H1 (cell line): ENCODE results near the gene YBX3. TPM values are rescaled to one million over a fixed set of nuclear protein-coding genes. Genes with fewer than 3 reads are reported as not detected.

Source experiments
- CHD2 ChIP-seq: IDR thresholded peaks from 2 replicates; pipeline ENCODE4 v1.6.1; 2012; ENCODE audit warnings: low read length, improper control_type of control experiment
- GTF2F1 ChIP-seq: IDR thresholded peaks from 2 replicates; pipeline ENCODE4 v1.6.1; 2012; ENCODE audit warnings: low read depth, low read length, improper control_type of control experiment, borderline replicate concordance
- JUN ChIP-seq: IDR thresholded peaks from 2 replicates; pipeline ENCODE4 v1.6.1; 2011; ENCODE audit warnings: low read depth, mild to moderate bottlenecking, improper control_type of control experiment, low read length
- KDM1A ChIP-seq: fragments of 200-600, 300-600 bp; sonication (generic); IDR thresholded peaks from 2 replicates; pipeline ENCODE4 v1.7.1; 2016; ENCODE audit warnings: mild to moderate bottlenecking, low read length, borderline replicate concordance
- KDM5A ChIP-seq: fragments of 200-600 bp; IDR thresholded peaks from 2 replicates; pipeline ENCODE4 v1.7.1; 2012; ENCODE audit warnings: mild to moderate bottlenecking, low read length, inconsistent platforms, mixed read lengths
- NANOG ChIP-seq: IDR thresholded peaks from 2 replicates; pipeline ENCODE4 v1.6.1; 2011; ENCODE audit warnings: low read length, low read depth, mild to moderate bottlenecking, inconsistent platforms; ENCODE audit not compliant: insufficient read depth, poor library complexity, severe bottlenecking
- POLR2A ChIP-seq, 2 experiments: IDR thresholded peaks; 1 replicate in 1 of 2; 2 replicates in 1 of 2; pipeline ENCODE4 v1.6.1; 2011; ENCODE audit warnings: low read depth in 2 of 2, low read length in 2 of 2, mild to moderate bottlenecking in 2 of 2; ENCODE audit errors: control extremely low read depth in 1 of 2
- RNF2 ChIP-seq: fragments of 200-900, 300-1000 bp; sonication (generic); IDR thresholded peaks from 2 replicates; pipeline ENCODE4 v1.7.1; 2016; ENCODE audit warnings: borderline replicate concordance, low read depth, mild to moderate bottlenecking, antibody characterized with exemption, low read length; ENCODE audit not compliant: poor library complexity, severe bottlenecking; ENCODE audit errors: missing control alignments
- SIRT6 ChIP-seq: IDR thresholded peaks from one replicate; pipeline ENCODE4 v1.7.1; 2012; ENCODE audit warnings: low read length, inconsistent platforms
- SRF ChIP-seq: IDR thresholded peaks from 2 replicates; pipeline ENCODE4 v1.6.1; 2011; ENCODE audit warnings: mild to moderate bottlenecking, low read depth, low read length, moderate library complexity
- TAF1 ChIP-seq: IDR thresholded peaks from 2 replicates; pipeline ENCODE4 v1.6.1; 2011; ENCODE audit warnings: mild to moderate bottlenecking, low read depth, low read length
- polyA plus RNA-seq, 7 experiments: library from polyadenylated mRNA; depleted of rRNA in 3 of 7; stranded (reverse) in 5 of 7; unstranded in 2 of 7; fragments of >200 nt in 5 of 7; fragments of 200-250 nt in 2 of 7; gene quantifications; 1 replicate in 5 of 7; 2 replicates in 1 of 7; 4 replicates in 1 of 7; pipeline versions ENCODE4 v1.2.1 to v1.2.3, GENCODE V29; 2011 to 2013; ENCODE audit warnings: missing spikeins in 2 of 7, mixed read lengths in 2 of 7
- total RNA-seq: library from RNA; stranded (reverse); fragmentation: NEBNext Ultra II Directional; extraction: Animal tissue kit (Norgen Biotek cat#: 25700); gene quantifications from 2 replicates; pipeline ENCODE4 v1.2.1, GENCODE V29; 2021
- TF ChIP-seq, protein P1 (sequence below): fragments of 300-600 bp; sonication (generic); IDR thresholded peaks from 2 replicates; pipeline ENCODE4 v1.7.1; 2012; ENCODE audit warnings: low read length, moderate library complexity, mild to moderate bottlenecking, inconsistent platforms; ENCODE audit not compliant: insufficient replicate concordance
- TF ChIP-seq, protein P2 (sequence below): IDR thresholded peaks from 2 replicates; pipeline ENCODE4 v1.6.1; 2012; ENCODE audit warnings: inconsistent platforms

Gene YBX3
- total and polyA plus RNA-seq, 2 of the 8 experiments (the other 6 are each of a cell fraction or from before 2014, with no cell fraction given), result 83.1 to 480 TPM

DNA sequence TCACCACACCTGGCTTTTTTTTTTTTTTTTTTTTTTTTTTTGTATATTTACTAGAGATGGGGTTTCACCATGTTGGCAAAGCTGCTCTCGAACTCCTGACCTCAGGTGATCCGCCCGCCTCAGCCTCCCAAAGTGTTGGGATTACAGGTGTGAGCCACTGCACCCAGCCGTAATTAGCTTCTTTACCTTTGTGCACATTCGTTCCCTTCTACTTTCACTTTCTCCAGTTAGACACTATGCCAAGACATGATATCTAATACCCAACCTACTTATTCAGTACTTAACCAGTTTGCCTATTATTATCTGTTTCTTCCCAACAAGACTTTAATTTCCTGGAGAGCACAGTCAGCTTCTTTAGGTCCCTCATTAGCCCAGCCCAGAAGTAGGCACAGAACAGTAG is 54.6 kb downstream of the YBX3 start (continued):
- TF ChIP-seq, protein P1, sequence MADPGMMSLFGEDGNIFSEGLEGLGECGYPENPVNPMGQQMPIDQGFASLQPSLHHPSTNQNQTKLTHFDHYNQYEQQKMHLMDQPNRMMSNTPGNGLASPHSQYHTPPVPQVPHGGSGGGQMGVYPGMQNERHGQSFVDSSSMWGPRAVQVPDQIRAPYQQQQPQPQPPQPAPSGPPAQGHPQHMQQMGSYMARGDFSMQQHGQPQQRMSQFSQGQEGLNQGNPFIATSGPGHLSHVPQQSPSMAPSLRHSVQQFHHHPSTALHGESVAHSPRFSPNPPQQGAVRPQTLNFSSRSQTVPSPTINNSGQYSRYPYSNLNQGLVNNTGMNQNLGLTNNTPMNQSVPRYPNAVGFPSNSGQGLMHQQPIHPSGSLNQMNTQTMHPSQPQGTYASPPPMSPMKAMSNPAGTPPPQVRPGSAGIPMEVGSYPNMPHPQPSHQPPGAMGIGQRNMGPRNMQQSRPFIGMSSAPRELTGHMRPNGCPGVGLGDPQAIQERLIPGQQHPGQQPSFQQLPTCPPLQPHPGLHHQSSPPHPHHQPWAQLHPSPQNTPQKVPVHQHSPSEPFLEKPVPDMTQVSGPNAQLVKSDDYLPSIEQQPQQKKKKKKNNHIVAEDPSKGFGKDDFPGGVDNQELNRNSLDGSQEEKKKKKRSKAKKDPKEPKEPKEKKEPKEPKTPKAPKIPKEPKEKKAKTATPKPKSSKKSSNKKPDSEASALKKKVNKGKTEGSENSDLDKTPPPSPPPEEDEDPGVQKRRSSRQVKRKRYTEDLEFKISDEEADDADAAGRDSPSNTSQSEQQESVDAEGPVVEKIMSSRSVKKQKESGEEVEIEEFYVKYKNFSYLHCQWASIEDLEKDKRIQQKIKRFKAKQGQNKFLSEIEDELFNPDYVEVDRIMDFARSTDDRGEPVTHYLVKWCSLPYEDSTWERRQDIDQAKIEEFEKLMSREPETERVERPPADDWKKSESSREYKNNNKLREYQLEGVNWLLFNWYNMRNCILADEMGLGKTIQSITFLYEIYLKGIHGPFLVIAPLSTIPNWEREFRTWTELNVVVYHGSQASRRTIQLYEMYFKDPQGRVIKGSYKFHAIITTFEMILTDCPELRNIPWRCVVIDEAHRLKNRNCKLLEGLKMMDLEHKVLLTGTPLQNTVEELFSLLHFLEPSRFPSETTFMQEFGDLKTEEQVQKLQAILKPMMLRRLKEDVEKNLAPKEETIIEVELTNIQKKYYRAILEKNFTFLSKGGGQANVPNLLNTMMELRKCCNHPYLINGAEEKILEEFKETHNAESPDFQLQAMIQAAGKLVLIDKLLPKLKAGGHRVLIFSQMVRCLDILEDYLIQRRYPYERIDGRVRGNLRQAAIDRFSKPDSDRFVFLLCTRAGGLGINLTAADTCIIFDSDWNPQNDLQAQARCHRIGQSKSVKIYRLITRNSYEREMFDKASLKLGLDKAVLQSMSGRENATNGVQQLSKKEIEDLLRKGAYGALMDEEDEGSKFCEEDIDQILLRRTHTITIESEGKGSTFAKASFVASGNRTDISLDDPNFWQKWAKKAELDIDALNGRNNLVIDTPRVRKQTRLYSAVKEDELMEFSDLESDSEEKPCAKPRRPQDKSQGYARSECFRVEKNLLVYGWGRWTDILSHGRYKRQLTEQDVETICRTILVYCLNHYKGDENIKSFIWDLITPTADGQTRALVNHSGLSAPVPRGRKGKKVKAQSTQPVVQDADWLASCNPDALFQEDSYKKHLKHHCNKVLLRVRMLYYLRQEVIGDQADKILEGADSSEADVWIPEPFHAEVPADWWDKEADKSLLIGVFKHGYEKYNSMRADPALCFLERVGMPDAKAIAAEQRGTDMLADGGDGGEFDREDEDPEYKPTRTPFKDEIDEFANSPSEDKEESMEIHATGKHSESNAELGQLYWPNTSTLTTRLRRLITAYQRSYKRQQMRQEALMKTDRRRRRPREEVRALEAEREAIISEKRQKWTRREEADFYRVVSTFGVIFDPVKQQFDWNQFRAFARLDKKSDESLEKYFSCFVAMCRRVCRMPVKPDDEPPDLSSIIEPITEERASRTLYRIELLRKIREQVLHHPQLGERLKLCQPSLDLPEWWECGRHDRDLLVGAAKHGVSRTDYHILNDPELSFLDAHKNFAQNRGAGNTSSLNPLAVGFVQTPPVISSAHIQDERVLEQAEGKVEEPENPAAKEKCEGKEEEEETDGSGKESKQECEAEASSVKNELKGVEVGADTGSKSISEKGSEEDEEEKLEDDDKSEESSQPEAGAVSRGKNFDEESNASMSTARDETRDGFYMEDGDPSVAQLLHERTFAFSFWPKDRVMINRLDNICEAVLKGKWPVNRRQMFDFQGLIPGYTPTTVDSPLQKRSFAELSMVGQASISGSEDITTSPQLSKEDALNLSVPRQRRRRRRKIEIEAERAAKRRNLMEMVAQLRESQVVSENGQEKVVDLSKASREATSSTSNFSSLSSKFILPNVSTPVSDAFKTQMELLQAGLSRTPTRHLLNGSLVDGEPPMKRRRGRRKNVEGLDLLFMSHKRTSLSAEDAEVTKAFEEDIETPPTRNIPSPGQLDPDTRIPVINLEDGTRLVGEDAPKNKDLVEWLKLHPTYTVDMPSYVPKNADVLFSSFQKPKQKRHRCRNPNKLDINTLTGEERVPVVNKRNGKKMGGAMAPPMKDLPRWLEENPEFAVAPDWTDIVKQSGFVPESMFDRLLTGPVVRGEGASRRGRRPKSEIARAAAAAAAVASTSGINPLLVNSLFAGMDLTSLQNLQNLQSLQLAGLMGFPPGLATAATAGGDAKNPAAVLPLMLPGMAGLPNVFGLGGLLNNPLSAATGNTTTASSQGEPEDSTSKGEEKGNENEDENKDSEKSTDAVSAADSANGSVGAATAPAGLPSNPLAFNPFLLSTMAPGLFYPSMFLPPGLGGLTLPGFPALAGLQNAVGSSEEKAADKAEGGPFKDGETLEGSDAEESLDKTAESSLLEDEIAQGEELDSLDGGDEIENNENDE, result no peak
- no peak for TF ChIP-seq RNF2
- TF ChIP-seq JUN, result no peak
- TF ChIP-seq SRF, result no peak
- TF ChIP-seq KDM1A, result no peak
- no peak for TF ChIP-seq KDM5A
- TF ChIP-seq GTF2F1, result no peak
- no peak for TF ChIP-seq CHD2
- TF ChIP-seq TAF1, result no peak
- TF ChIP-seq NANOG, result no peak
- no peak for TF ChIP-seq POLR2A (IDR thresholded peaks at IDR 0.05; ENCODE audit: control extremely low read depth in 1 of 2, low read depth in 2 of 2, low read length in 2 of 2)
- TF ChIP-seq, protein P2, sequence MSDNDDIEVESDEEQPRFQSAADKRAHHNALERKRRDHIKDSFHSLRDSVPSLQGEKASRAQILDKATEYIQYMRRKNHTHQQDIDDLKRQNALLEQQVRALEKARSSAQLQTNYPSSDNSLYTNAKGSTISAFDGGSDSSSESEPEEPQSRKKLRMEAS, result no peak
- TF ChIP-seq SIRT6, result no peak
